Testis (tissue), 3 donors: Measurements from ENCODE around the gene SLC6A18. TPM values are rescaled to one million over a fixed set of nuclear protein-coding genes. Genes with fewer than 3 reads are reported as not detected.

ENCODE experiments used
- DNase-seq: peaks from one replicate; pipeline ENCODE4 v3.0.0-alpha.2; 2019
- H3K27ac ChIP-seq, 2 donors: fragments of 200-600 bp; sonication (generic); one replicate each; pipeline ENCODE4 v1.5.1; 2019
- H3K27me3 ChIP-seq: fragments of 200-600 bp; sonication (generic); one replicate; pipeline ENCODE4 v1.5.1; 2019
- H3K36me3 ChIP-seq: fragments of 200-600 bp; sonication (generic); one replicate; pipeline ENCODE4 v1.5.1; 2017; ENCODE audit warnings: low read depth; ENCODE audit errors: missing control alignments
- H3K4me1 ChIP-seq: fragments of 200-600 bp; sonication (generic); one replicate; pipeline ENCODE4 v1.5.1; 2019
- H3K4me3 ChIP-seq, 2 donors: fragments of 200-600 bp; sonication (generic); one replicate each; pipeline ENCODE4 v1.5.1; 2017 to 2019
- H3K9me3 ChIP-seq: fragments of 200-600 bp; sonication (generic); one replicate; pipeline ENCODE4 v1.5.1; 2017
- POLR2A ChIP-seq: fragments of 450-650 bp; IDR thresholded peaks from one replicate; pipeline ENCODE4 v1.6.1; 2017; ENCODE audit warnings: antibody characterized with exemption, mild to moderate bottlenecking, moderate library complexity
- WGBS, 2 donors: methylation state at CpG; one replicate each; pipeline ENCODE4 v1.1.5; 2018; 5-methylcytosine and 5-hydroxymethylcytosine counted together
- intact Hi-C: fragments of 100-400 bp; cut with DNase I; formaldehyde crosslinking; loops from one replicate; pipeline ENCODE4 v1.15.1; 2023; ENCODE audit warnings: low total_unique reads
- polyA plus RNA-seq: library from polyadenylated mRNA; stranded (reverse); fragments of 350-450 nt; fragmentation: Illumina TruSeq; extraction: RNeasy Lipid Tissue Mini Kit (QIAGEN cat#74804); gene quantifications from one replicate; pipeline ENCODE4 v1.2.3, GENCODE V29; 2014; ENCODE audit warnings: low read depth, low replicate concordance; ENCODE audit not compliant: insufficient read depth
- total RNA-seq, 2 donors: library from RNA; depleted of rRNA; stranded (reverse); fragments of >200 nt; gene quantifications; one replicate each; pipeline ENCODE4 v1.2.3, GENCODE V29; 2016
- TF ChIP-seq, protein P1 (sequence below), 3 experiments: fragments of 450-650 bp in 2 of 3; fragments of 200-600 bp in 1 of 3; sonication (generic) in 1 of 3; IDR thresholded peaks; one replicate each; pipeline ENCODE4 v1.5.1; 2016 to 2019; ENCODE audit warnings: antibody characterized with exemption in 3 of 3, mild to moderate bottlenecking in 2 of 3, moderate library complexity in 1 of 3

SLC6A18 gene
- total and polyA plus RNA-seq, 3 donors from 2014 or later, result 0.24 TPM; not detected in 2

GRCh38 chr5:1178529-1179382 lies 46.4 kb upstream of the SLC6A18 start:
- intact Hi-C loops, result no loop called here
- TF ChIP-seq, protein P1, sequence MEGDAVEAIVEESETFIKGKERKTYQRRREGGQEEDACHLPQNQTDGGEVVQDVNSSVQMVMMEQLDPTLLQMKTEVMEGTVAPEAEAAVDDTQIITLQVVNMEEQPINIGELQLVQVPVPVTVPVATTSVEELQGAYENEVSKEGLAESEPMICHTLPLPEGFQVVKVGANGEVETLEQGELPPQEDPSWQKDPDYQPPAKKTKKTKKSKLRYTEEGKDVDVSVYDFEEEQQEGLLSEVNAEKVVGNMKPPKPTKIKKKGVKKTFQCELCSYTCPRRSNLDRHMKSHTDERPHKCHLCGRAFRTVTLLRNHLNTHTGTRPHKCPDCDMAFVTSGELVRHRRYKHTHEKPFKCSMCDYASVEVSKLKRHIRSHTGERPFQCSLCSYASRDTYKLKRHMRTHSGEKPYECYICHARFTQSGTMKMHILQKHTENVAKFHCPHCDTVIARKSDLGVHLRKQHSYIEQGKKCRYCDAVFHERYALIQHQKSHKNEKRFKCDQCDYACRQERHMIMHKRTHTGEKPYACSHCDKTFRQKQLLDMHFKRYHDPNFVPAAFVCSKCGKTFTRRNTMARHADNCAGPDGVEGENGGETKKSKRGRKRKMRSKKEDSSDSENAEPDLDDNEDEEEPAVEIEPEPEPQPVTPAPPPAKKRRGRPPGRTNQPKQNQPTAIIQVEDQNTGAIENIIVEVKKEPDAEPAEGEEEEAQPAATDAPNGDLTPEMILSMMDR (IDR thresholded peaks at IDR 0.05), result no peak
- TF ChIP-seq POLR2A, result no peak

GRCh38 chr5:1179383-1179715 lies 45.8 kb upstream of the SLC6A18 start:
- TF ChIP-seq POLR2A, result no peak
- TF ChIP-seq, protein P1 (IDR thresholded peaks at IDR 0.05), result no peak
- WGBS, 2 donors, result no CpG with 5 or more reads among the region's 9 CpGs
- intact Hi-C loops, result no loop called here

More at GRCh38 chr5:1178529-1179382, 46.4 kb upstream of the SLC6A18 start:
- WGBS, 2 donors, result 83% methylated on average over 8 of the region's 34 CpGs; no CpG with 5 or more reads in 1 of the 2 donors
- Histone ChIP-seq H3K9me3 (no peaks in the 10 kb centered on the region), H3K27ac (no peak overlapping the region), H3K4me3 (no peak overlapping the region), H3K4me1 (peaks cover 26% of the 10 kb centered on the region), H3K27me3 (no peaks in the 10 kb centered on the region), H3K36me3 (no peaks in the 10 kb centered on the region)
- DNase-seq, result no peak

DNA sequence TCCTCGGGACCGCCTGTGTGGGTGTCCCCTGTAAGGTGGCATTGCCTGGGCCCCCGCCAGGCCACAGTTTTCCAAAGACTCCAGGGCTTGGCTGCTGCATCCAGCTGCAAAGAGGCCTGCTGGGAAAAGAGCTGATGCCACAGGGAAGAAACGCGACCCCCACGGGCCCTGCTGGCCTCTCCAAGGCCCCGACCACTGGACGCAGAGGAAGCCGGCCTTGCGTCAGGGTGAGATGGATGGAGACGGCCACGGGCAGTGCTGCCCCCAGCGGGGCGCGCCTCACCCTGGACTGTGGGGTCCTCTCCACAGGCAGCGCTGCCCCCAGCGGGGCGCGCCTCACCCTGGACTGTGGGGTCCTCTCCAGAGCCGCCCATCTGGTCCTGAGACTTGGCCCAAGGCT lies 45.1 kb upstream of the SLC6A18 start:
- DNase-seq, result no peak
- Histone ChIP-seq H3K27me3 (no peaks in the 10 kb centered on the region), H3K27ac (no peak overlapping the region), H3K4me3 (no peak overlapping the region), H3K36me3 (no peaks in the 10 kb centered on the region), H3K9me3 (no peaks in the 10 kb centered on the region), H3K4me1 (peaks cover 36% of the 10 kb centered on the region)
- intact Hi-C loops, result no loop called here
- TF ChIP-seq POLR2A, result no peak
- TF ChIP-seq, protein P1 (IDR thresholded peaks at IDR 0.05), result no peak
- no CpG with 5 or more reads among the region's 20 CpGs for WGBS, 2 donors

More at GRCh38 chr5:1179383-1179715, 45.8 kb upstream of the SLC6A18 start:
- Histone ChIP-seq H3K4me3 (no peak overlapping the region), H3K27me3 (no peaks in the 10 kb centered on the region), H3K36me3 (no peaks in the 10 kb centered on the region), H3K9me3 (no peaks in the 10 kb centered on the region), H3K4me1 (peaks cover 32% of the 10 kb centered on the region), H3K27ac (no peak overlapping the region)
- no peak for DNase-seq

GRCh38 chr5:1180841-1181271 lies 44.3 kb upstream of the SLC6A18 start:
- 49 to 65% methylated on average over 16 to 20 of the region's 20 CpGs for WGBS, 2 donors
- intact Hi-C loops, result no loop called here
- no peak for TF ChIP-seq POLR2A
- TF ChIP-seq, protein P1 (IDR thresholded peaks at IDR 0.05), result no peak
- no peak overlapping the region for H3K27ac ChIP-seq
- no peaks in the 10 kb centered on the region for H3K27me3 ChIP-seq
- H3K9me3 ChIP-seq, result no peaks in the 10 kb centered on the region
- H3K4me1 ChIP-seq, result peaks cover 42% of the 10 kb centered on the region
- H3K36me3 ChIP-seq, result no peaks in the 10 kb centered on the region
- H3K4me3 ChIP-seq, result no peak overlapping the region
- DNase-seq, result peak; percentile 53
